Measurements from ENCODE around the gene ESPNL.
A peak's percentile ranks its signal among the peaks of the same experiment; 100 is the strongest.

ESPNL gene

DNA sequence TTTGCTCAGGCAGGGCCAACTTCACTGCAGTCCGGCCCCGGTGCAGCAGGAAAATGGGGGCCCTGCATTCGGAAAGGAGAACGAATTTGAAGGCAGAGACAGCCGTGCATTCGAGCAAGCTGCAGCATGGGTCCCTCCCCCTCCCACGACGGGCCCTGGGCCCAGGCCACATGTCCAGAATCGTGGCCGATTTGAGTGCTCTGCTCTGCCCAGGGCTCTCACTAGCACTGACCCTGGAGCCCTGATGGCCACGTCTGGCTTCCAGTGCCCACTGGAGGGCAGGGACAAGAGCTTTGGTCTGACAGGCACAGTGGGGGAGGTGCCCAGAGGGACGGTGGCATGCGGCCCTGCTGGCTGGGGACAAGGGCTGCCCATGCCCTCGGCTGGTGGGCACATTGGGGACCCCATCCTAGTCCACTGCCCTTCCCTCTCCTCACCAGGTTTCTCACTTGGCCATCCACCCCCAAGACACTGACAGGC is 23.9 kb downstream of the ESPNL start:
- WGBS (ENCODE audit: extremely low coverage, insufficient coverage, low lambda C conversion rate), result no CpG with 5 or more reads among the region's 14 CpGs
- Histone ChIP-seq H4K8ac (ENCODE audit: low read depth, low read length) (no peak overlapping the region), H3K18ac (ENCODE audit: low read length) (no peak overlapping the region), H3K4me3 (ENCODE audit: low read length) (no peak overlapping the region), H3K79me2 (ENCODE audit: control insufficient read depth, insufficient read depth, low read length) (no peaks in the 10 kb centered on the region), H3K4me1 (ENCODE audit: control insufficient read depth, low read depth, low read length) (peaks cover 4% of the 10 kb centered on the region), H2BK120ac (ENCODE audit: low read depth, low read length) (no peak overlapping the region), H3K9ac (ENCODE audit: low read length) (no peak overlapping the region), H3K56ac (ENCODE audit: low read length) (no peak overlapping the region), H3K23ac (ENCODE audit: low read length) (no peak overlapping the region), H3K36me3 (ENCODE audit: control insufficient read depth, insufficient read depth, low read length) (no peaks in the 10 kb centered on the region), H3K27me3 (ENCODE audit: insufficient read depth, low read length, poor library complexity) (no peaks in the 10 kb centered on the region), H4K5ac (ENCODE audit: low read length) (no peak overlapping the region), H2BK15ac (replicated peaks; ENCODE audit: low read depth) (no peak overlapping the region), H3K27ac (ENCODE audit: low read depth, low read length) (no peak overlapping the region), H3K4me2 (ENCODE audit: low read length) (no peak overlapping the region), H2AK5ac (ENCODE audit: low read length) (no peak overlapping the region), H3K4ac (ENCODE audit: low read depth, low read length) (no peak overlapping the region), H3K79me1 (ENCODE audit: low read length) (no peaks in the 10 kb centered on the region), H2BK5ac (ENCODE audit: low read length) (no peak overlapping the region)
- DNase-seq, result no peak

DNA sequence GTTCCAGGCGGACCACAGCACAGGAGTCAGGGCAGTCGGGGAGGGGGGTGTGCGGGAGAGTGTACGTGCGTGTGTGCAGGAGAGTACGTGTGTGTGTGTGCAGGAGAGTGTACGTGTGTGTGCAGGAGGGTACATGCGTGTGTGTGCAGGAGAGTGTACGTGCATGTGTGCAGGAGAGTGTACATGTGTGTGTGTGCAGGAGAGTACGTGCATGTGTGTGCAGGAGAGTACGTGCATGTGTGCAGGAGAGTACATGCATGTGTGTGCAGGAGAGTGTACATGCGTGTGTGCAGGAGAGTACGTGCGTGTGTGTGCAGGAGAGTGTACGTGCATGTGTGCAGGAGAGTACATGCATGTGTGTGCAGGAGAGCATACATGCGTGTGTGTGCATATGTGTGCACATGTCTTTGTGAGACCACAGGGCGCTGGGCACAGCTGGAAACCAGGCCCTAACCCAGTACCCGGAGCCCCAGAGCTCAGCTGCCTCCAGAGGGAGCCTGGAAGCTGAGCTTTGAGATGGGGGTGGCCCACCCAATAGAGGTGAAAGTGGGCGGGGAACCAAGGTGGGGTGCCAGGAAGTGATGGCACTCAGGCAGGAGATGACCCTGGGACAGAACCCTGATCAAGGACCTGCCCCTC is 24.5 kb downstream of the ESPNL start:
- no peaks in the 10 kb centered on the region for H3K79me2 ChIP-seq (ENCODE audit: control insufficient read depth, insufficient read depth, low read length)
- no peak overlapping the region for H3K4me2 ChIP-seq (ENCODE audit: low read length)
- H2BK120ac ChIP-seq (ENCODE audit: low read depth, low read length), result no peak overlapping the region
- H3K56ac ChIP-seq (ENCODE audit: low read length), result no peak overlapping the region
- no CpG with 5 or more reads among the region's 19 CpGs for WGBS (ENCODE audit: extremely low coverage, insufficient coverage, low lambda C conversion rate)
- no peak overlapping the region for H3K9ac ChIP-seq (ENCODE audit: low read length)
- H2BK5ac ChIP-seq (ENCODE audit: low read length), result no peak overlapping the region
- H2BK15ac ChIP-seq (replicated peaks; ENCODE audit: low read depth), result no peak overlapping the region
- H3K4me1 ChIP-seq (ENCODE audit: control insufficient read depth, low read depth, low read length), result peaks cover 4% of the 10 kb centered on the region
- H3K36me3 ChIP-seq (ENCODE audit: control insufficient read depth, insufficient read depth, low read length), result no peaks in the 10 kb centered on the region
- H3K18ac ChIP-seq (ENCODE audit: low read length), result no peak overlapping the region
- H4K5ac ChIP-seq (ENCODE audit: low read length), result no peak overlapping the region
- no peak overlapping the region for H3K4ac ChIP-seq (ENCODE audit: low read depth, low read length)
- H3K4me3 ChIP-seq (ENCODE audit: low read length), result no peak overlapping the region
- no peak overlapping the region for H2AK5ac ChIP-seq (ENCODE audit: low read length)
- H3K27ac ChIP-seq (ENCODE audit: low read depth, low read length), result no peak overlapping the region
- no peak for DNase-seq
- no peaks in the 10 kb centered on the region for H3K79me1 ChIP-seq (ENCODE audit: low read length)
- H3K23ac ChIP-seq (ENCODE audit: low read length), result no peak overlapping the region
- H3K27me3 ChIP-seq (ENCODE audit: insufficient read depth, low read length, poor library complexity), result no peaks in the 10 kb centered on the region
- no peak overlapping the region for H4K8ac ChIP-seq (ENCODE audit: low read depth, low read length)

DNA sequence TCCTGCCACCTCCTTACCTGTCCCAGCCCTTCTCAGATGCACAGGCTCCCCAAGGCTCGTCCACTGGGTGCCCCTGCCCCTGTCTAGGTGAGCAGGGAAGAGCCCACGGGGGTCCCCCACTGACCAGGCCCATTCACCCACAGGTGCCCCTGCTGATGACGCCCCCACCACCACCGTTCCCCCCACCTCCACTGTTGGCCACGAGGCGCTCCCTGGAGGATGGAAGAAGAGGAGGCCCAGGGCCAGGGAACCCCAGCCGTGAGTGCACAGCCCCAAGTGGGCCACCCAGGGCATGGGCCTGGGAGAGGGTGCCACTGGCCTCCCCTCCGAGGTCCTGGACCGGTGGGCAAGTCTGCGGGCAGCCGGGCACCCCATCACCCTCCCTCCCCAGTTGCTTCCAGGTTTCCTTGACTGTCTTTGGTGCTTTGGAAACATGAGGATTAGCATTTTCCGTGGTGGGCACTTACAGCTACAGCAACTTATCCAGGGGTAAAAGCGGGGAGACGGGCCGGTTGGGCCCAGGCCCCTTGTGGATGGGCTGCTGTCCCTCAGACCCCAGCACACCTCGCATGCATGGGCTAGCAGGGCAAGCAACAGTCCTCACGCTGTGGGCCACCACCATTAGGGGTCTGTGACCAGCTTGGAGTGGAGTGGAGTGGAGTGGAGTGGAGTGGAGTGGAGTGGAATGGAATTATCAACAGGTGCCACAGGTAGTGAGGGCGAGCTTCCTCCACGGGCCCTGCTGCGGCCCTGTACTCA is 25.2 kb downstream of the ESPNL start:
- H3K79me2 ChIP-seq (ENCODE audit: control insufficient read depth, insufficient read depth, low read length), result no peaks in the 10 kb centered on the region
- no peak overlapping the region for H3K4ac ChIP-seq (ENCODE audit: low read depth, low read length)
- no peak overlapping the region for H3K18ac ChIP-seq (ENCODE audit: low read length)
- no peaks in the 10 kb centered on the region for H3K27me3 ChIP-seq (ENCODE audit: insufficient read depth, low read length, poor library complexity)
- no peaks in the 10 kb centered on the region for H3K79me1 ChIP-seq (ENCODE audit: low read length)
- H4K5ac ChIP-seq (ENCODE audit: low read length), result no peak overlapping the region
- WGBS (ENCODE audit: extremely low coverage, insufficient coverage, low lambda C conversion rate), result no CpG with 5 or more reads among the region's 20 CpGs
- H3K4me3 ChIP-seq (ENCODE audit: low read length), result no peak overlapping the region
- no peak overlapping the region for H2BK5ac ChIP-seq (ENCODE audit: low read length)
- no peaks in the 10 kb centered on the region for H3K36me3 ChIP-seq (ENCODE audit: control insufficient read depth, insufficient read depth, low read length)
- no peak overlapping the region for H4K8ac ChIP-seq (ENCODE audit: low read depth, low read length)
- no peak overlapping the region for H2BK120ac ChIP-seq (ENCODE audit: low read depth, low read length)
- H2AK5ac ChIP-seq (ENCODE audit: low read length), result no peak overlapping the region
- no peak overlapping the region for H3K4me2 ChIP-seq (ENCODE audit: low read length)
- H3K27ac ChIP-seq (ENCODE audit: low read depth, low read length), result no peak overlapping the region
- H2BK15ac ChIP-seq (replicated peaks; ENCODE audit: low read depth), result no peak overlapping the region
- no peak for DNase-seq
- H3K23ac ChIP-seq (ENCODE audit: low read length), result no peak overlapping the region
- no peak overlapping the region for H3K9ac ChIP-seq (ENCODE audit: low read length)
- peaks cover 4% of the 10 kb centered on the region for H3K4me1 ChIP-seq (ENCODE audit: control insufficient read depth, low read depth, low read length)
- H3K56ac ChIP-seq (ENCODE audit: low read length), result no peak overlapping the region

DNA sequence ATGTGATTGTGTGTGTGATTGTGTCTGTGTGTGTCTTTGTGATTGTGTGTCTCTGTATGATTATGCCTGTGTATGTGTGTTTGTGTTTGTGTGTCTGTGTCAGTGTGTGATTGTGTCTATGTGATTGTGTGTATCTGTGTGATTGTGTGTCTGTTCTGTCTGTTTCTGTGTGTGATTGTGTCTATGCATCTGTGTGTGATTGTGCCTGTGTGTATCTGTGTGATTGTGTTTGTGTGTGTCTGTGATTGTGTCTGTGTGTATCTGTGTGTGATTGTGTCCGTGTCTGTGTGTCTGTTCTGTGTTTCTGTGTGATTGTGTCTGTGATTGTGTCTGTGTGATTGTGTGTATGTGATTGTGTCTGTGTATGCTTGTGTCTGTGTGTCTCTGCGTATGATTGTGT is 26.2 kb downstream of the ESPNL start:
- H3K36me3 ChIP-seq (ENCODE audit: control insufficient read depth, insufficient read depth, low read length), result no peaks in the 10 kb centered on the region
- H3K18ac ChIP-seq (ENCODE audit: low read length), result no peak overlapping the region
- no peak overlapping the region for H3K23ac ChIP-seq (ENCODE audit: low read length)
- H3K4me1 ChIP-seq (ENCODE audit: control insufficient read depth, low read depth, low read length), result peaks cover 4% of the 10 kb centered on the region
- no peaks in the 10 kb centered on the region for H3K79me1 ChIP-seq (ENCODE audit: low read length)
- no peak overlapping the region for H2BK120ac ChIP-seq (ENCODE audit: low read depth, low read length)
- no peak overlapping the region for H3K9ac ChIP-seq (ENCODE audit: low read length)
- H2BK5ac ChIP-seq (ENCODE audit: low read length), result no peak overlapping the region
- no peak overlapping the region for H4K5ac ChIP-seq (ENCODE audit: low read length)
- no peak overlapping the region for H2BK15ac ChIP-seq (replicated peaks; ENCODE audit: low read depth)
- H3K56ac ChIP-seq (ENCODE audit: low read length), result no peak overlapping the region
- no peak overlapping the region for H3K4me2 ChIP-seq (ENCODE audit: low read length)
- no peak for DNase-seq
- no peak overlapping the region for H3K4me3 ChIP-seq (ENCODE audit: low read length)
- no peak overlapping the region for H4K8ac ChIP-seq (ENCODE audit: low read depth, low read length)
- no peaks in the 10 kb centered on the region for H3K27me3 ChIP-seq (ENCODE audit: insufficient read depth, low read length, poor library complexity)
- no peaks in the 10 kb centered on the region for H3K79me2 ChIP-seq (ENCODE audit: control insufficient read depth, insufficient read depth, low read length)
- no peak overlapping the region for H3K4ac ChIP-seq (ENCODE audit: low read depth, low read length)
- no CpG with 5 or more reads among the region's 2 CpGs for WGBS (ENCODE audit: extremely low coverage, insufficient coverage, low lambda C conversion rate)
- H3K27ac ChIP-seq (ENCODE audit: low read depth, low read length), result no peak overlapping the region
- no peak overlapping the region for H2AK5ac ChIP-seq (ENCODE audit: low read length)

DNA sequence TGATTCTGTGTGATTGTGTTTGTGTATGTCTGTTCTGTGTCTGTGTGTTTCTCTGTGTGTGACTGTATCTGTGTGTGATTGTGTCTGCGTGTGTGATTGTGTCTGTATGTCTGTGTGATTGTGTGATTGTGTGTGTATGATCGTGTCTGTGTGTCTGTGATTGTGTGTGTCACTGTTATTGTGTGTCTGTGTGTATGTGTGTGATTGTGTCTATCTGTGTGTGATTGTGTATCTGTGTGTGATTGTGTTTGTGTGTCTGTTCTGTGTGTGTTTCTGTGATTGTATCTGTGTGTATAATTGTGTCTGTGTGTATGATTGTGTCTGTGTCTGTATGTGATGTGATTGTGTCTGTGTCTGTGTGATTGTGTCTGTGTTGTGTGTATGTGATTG is 26.6 kb downstream of the ESPNL start:
- no peaks in the 10 kb centered on the region for H3K79me2 ChIP-seq (ENCODE audit: control insufficient read depth, insufficient read depth, low read length)
- no peaks in the 10 kb centered on the region for H3K27me3 ChIP-seq (ENCODE audit: insufficient read depth, low read length, poor library complexity)
- peak overlapping the region; percentile 16 for H3K9ac ChIP-seq (ENCODE audit: low read length)
- H2BK120ac ChIP-seq (ENCODE audit: low read depth, low read length), result no peak overlapping the region
- no peak overlapping the region for H4K8ac ChIP-seq (ENCODE audit: low read depth, low read length)
- H3K4me3 ChIP-seq (ENCODE audit: low read length), result no peak overlapping the region
- no peak overlapping the region for H2AK5ac ChIP-seq (ENCODE audit: low read length)
- no peak overlapping the region for H3K27ac ChIP-seq (ENCODE audit: low read depth, low read length)
- WGBS (ENCODE audit: extremely low coverage, insufficient coverage, low lambda C conversion rate), result no CpG with 5 or more reads among the region's 2 CpGs
- no peaks in the 10 kb centered on the region for H3K36me3 ChIP-seq (ENCODE audit: control insufficient read depth, insufficient read depth, low read length)
- H2BK15ac ChIP-seq (replicated peaks; ENCODE audit: low read depth), result no peak overlapping the region
- H2BK5ac ChIP-seq (ENCODE audit: low read length), result no peak overlapping the region
- peaks cover 4% of the 10 kb centered on the region for H3K4me1 ChIP-seq (ENCODE audit: control insufficient read depth, low read depth, low read length)
- peak overlapping the region; percentile 79 for H3K56ac ChIP-seq (ENCODE audit: low read length)
- no peak overlapping the region for H3K18ac ChIP-seq (ENCODE audit: low read length)
- DNase-seq, result no peak
- no peak overlapping the region for H4K5ac ChIP-seq (ENCODE audit: low read length)
- no peak overlapping the region for H3K4me2 ChIP-seq (ENCODE audit: low read length)
- H3K79me1 ChIP-seq (ENCODE audit: low read length), result no peaks in the 10 kb centered on the region
- no peak overlapping the region for H3K4ac ChIP-seq (ENCODE audit: low read depth, low read length)
- H3K23ac ChIP-seq (ENCODE audit: low read length), result no peak overlapping the region

Measured in mesendoderm (in vitro differentiated cells).